Activated T-helper 2 cell treated with anti-CD3 and anti-CD28 coated beads, Interferon-gamma antibody, Interleukin-2, Interleukin-4, amounts not matched to agents 10 μg/mL and 5 μg/mL and 100 μg/mL, durations not matched to agents 14 hours and 24 hours and 36 hours (primary cell): ENCODE measurements around the gene UMAD1. TPM values are rescaled to one million over a fixed set of nuclear protein-coding genes. Genes with fewer than 3 reads are reported as not detected.

Experiments used
- DNase-seq: peaks from one replicate; pipeline ENCODE4 v3.0.0; 2021; ENCODE audit warnings: low spot score
- H3K27ac Mint-ChIP-seq: one replicate; pipeline ENCODE4 v1.8.0; 2021; ENCODE audit warnings: mixed read lengths
- H3K27me3 Mint-ChIP-seq: one replicate; pipeline ENCODE4 v1.8.0; 2021; ENCODE audit warnings: low read depth, mixed read lengths
- H3K36me3 Mint-ChIP-seq: one replicate; pipeline ENCODE4 v1.8.0; 2021; ENCODE audit warnings: low read depth, mixed read lengths
- H3K4me1 Mint-ChIP-seq: one replicate; pipeline ENCODE4 v1.8.0; 2021; ENCODE audit warnings: low read depth, mixed read lengths
- H3K4me3 Mint-ChIP-seq: one replicate; pipeline ENCODE4 v1.8.0; 2021; ENCODE audit warnings: low read depth, mild to moderate bottlenecking, moderate library complexity, mixed read lengths
- H3K9me3 Mint-ChIP-seq: one replicate; pipeline ENCODE4 v1.8.0; 2021; ENCODE audit warnings: mixed read lengths
- intact Hi-C: fragments of 100-400 bp; cut with micrococcal nuclease; formaldehyde crosslinking; loops from one replicate; pipeline ENCODE4 v1.15.1; 2023
- total RNA-seq: library from RNA; stranded (reverse); gene quantifications from 2 replicates; pipeline ENCODE4 v1.2.3, GENCODE V29; 2022

Gene UMAD1
- total RNA-seq, 1 donor from 2014 or later: 16.0 TPM

DNA sequence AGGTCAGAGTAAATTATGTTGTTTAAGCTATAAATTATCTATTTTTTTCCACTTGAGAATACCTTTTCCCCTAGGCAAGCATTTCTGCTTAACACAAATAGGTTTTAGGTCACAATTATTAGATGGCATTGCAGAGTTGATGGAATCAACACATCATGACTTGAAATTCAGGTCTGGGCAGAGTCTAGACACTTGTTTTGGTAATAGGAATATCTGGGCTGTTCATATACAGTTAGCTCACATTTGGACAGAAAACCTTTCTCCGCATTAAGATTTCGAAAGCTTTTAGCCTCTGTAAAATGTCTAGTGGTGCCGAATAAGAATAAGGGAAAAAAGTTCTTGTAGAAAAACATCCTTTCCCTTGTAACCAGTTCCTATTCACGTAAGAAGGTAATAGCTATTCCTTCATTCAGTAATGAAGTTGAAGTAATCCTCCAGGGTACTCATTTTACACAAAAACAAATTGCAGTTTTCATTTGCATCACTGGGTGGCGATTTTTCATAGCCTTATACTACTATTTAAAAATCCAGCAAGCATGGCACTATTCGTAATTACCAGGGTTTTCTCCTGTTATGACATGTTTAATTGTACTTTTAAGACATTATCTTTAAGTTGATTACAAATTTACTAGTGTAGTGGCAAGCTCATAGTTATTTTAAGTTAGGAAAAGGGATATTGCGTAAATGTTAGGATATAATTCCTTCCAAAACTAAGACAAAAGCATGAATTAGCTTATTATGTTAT is 40.8 kb downstream of the UMAD1 start:
- Mint-ChIP-seq H3K27me3 (no peaks in the 10 kb centered on the region), H3K9me3 (peaks cover 7% of the 10 kb centered on the region), H3K4me1 (peaks cover 16% of the 10 kb centered on the region), H3K36me3 (peaks cover 8% of the 10 kb centered on the region), H3K4me3 (no peak overlapping the region), H3K27ac (peak overlapping the region; percentile 36)
- no peak for DNase-seq
- intact Hi-C loops: loop anchor here (1.0 to 5.0 kb wide), 7 partner anchors 80 to 619 kb away; no protein-coding TSS in a partner anchor

DNA sequence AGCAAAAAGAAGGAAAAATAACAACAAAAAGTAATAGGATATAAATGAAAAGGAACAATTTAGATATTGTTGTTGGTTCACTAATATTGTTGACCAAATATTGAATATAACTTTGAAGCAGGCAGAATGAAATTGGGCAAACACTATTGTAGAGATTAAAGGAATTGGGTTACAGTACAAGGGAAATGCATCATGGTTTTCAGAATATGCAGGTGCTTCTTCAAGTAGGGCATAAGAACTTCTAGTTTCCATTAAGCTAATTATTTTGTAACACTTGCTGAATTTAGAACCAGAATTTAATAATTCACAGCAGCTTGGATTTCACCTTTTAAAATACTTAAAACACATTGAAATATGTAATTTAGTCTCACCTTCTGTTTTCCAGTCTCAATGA is 41.4 kb downstream of the UMAD1 start:
- H3K27me3 Mint-ChIP-seq: no peaks in the 10 kb centered on the region
- peaks cover 16% of the 10 kb centered on the region for H3K4me1 Mint-ChIP-seq
- H3K9me3 Mint-ChIP-seq: peaks cover 7% of the 10 kb centered on the region
- H3K36me3 Mint-ChIP-seq: peaks cover 8% of the 10 kb centered on the region
- H3K27ac Mint-ChIP-seq: no peak overlapping the region
- no peak overlapping the region for H3K4me3 Mint-ChIP-seq
- intact Hi-C loops: loop anchor here (1.0 to 5.0 kb wide), 7 partner anchors 79 to 620 kb away; no protein-coding TSS in a partner anchor
- no peak for DNase-seq

DNA sequence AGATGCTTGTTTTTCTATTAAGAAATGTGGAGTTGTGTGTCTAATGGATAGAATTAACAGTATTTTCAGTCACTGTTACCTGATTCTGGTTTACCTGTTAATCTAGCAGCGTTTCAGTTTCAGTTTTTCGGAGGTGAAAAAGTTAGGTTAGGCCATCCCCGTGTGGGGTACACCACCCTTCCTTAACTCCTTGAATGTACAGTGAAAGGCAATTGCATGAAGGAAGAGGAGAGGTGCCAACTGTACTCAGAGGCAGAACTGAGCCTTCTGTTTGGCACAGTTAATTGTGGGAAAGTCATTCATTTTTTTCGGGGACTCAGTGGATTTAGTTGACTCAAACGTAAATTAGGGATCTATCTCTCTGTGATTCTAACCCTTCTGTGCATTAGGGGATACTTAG is 42.3 kb downstream of the UMAD1 start:
- H3K9me3 Mint-ChIP-seq: peaks cover 2% of the 10 kb centered on the region
- intact Hi-C loops: loop anchor here (5.0 kb wide), 3 partner anchors 289 to 621 kb away; no protein-coding TSS in a partner anchor
- no peak overlapping the region for H3K4me3 Mint-ChIP-seq
- H3K4me1 Mint-ChIP-seq: peaks cover 16% of the 10 kb centered on the region
- H3K27me3 Mint-ChIP-seq: no peaks in the 10 kb centered on the region
- H3K36me3 Mint-ChIP-seq: peaks cover 3% of the 10 kb centered on the region
- DNase-seq: no peak
- no peak overlapping the region for H3K27ac Mint-ChIP-seq

DNA sequence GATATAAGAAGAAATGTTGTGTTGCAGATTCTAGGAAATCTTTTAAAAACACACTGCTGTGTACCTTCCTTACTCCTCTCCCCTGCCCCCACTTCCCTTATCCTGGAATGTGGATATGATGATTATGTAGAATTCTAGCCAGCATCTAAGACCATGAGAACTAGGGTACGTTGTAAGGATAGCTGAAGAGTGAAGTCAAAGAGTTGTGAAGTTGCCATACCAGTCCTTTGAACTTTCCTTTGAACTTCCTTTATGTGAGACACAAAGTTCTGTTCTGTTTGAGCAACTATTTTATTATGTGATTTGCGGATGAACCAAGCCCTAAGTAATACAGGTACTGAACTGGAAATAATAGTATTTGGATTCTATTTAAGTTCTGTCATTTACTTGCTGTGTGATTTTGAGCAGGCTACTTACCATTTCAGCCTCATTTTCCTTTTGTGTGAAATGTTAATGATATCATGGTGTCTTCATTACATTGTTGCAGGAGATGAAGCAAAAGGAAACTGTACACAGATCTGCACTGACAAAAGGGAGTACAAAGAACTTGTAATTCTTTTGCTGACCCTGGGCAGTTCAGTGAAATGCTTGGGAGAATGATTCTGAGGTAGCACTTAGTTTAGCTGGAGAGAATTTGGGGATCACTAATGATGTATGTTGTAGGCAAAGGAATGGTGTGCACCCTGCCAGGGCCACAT is 46.4 kb downstream of the UMAD1 start:
- Mint-ChIP-seq H3K4me1 (peaks cover 8% of the 10 kb centered on the region), H3K27me3 (no peaks in the 10 kb centered on the region), H3K9me3 (no peaks in the 10 kb centered on the region), H3K36me3 (peaks cover under 1% of the 10 kb centered on the region), H3K27ac (no peak overlapping the region), H3K4me3 (no peak overlapping the region)
- intact Hi-C loops: no loop called here
- DNase-seq: no peak

DNA sequence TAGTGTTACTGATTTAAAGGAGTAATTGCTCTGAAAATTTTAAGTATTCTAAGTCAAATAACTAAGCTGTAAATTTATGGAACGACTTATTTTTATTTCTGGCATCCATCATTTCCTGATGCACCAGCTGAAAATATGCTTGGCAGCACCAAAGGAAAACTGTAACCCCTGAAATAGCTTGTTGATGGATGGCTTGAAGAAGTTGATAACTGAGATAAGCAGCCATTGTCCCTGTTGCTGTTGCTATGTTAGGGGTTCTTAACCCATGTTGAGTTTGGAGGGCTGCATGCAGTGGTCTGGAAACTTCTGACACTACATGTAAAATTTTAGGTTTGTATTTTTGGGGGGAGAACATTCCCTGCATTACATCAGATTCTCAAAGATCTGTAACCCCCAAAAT is 47.2 kb downstream of the UMAD1 start:
- Mint-ChIP-seq H3K9me3 (no peaks in the 10 kb centered on the region), H3K27me3 (no peaks in the 10 kb centered on the region), H3K4me1 (peaks cover 8% of the 10 kb centered on the region), H3K27ac (no peak overlapping the region), H3K4me3 (no peak overlapping the region), H3K36me3 (peaks cover 4% of the 10 kb centered on the region)
- intact Hi-C loops: no loop called here
- no peak for DNase-seq

DNA sequence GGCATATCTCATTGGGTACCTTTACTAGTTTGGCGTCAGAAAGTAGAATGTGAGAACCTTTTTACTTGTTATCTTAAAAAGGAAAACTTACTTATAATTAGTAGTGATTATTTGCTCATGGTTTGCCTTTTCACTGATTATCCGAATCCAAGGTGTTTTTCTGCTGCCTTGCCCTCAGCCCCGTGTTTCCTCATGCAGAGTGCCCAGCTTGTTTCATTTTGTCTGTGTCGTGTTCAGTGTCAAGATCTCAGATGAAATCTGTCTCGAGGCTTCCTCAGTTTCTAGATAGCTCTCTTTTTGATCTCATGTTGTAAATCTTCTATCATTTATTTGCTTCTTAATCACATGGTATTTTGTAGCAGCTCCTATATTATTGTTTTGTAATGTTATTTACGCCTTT is 47.8 kb downstream of the UMAD1 start:
- peaks cover 4% of the 10 kb centered on the region for H3K36me3 Mint-ChIP-seq
- H3K27me3 Mint-ChIP-seq: no peaks in the 10 kb centered on the region
- H3K4me3 Mint-ChIP-seq: no peak overlapping the region
- no peak for DNase-seq
- H3K27ac Mint-ChIP-seq: no peak overlapping the region
- intact Hi-C loops: no loop called here
- no peaks in the 10 kb centered on the region for H3K9me3 Mint-ChIP-seq
- peaks cover 4% of the 10 kb centered on the region for H3K4me1 Mint-ChIP-seq

DNA sequence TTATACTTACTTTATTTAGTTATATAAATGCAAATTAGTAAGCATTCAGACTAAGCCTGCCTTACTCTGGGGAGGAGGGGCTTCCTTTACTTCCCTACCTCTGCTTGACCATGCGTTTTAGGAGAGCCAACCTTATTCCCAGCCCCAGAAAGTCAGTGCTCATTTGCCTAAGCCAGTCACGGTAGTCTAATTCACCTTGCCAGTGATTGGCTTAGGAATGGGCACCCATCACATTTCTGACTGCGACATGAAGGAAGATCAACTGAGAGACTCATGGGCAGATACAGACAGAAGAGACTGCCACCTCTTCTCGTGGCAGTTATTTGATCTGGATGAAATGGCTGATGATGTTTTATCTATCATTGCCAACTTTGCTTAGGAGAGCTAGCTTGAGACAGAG is 48.4 kb downstream of the UMAD1 start:
- H3K27me3 Mint-ChIP-seq: no peaks in the 10 kb centered on the region
- H3K4me1 Mint-ChIP-seq: peaks cover 4% of the 10 kb centered on the region
- H3K36me3 Mint-ChIP-seq: peaks cover 4% of the 10 kb centered on the region
- no peak overlapping the region for H3K27ac Mint-ChIP-seq
- H3K4me3 Mint-ChIP-seq: no peak overlapping the region
- H3K9me3 Mint-ChIP-seq: no peaks in the 10 kb centered on the region
- intact Hi-C loops: no loop called here
- no peak for DNase-seq

DNA sequence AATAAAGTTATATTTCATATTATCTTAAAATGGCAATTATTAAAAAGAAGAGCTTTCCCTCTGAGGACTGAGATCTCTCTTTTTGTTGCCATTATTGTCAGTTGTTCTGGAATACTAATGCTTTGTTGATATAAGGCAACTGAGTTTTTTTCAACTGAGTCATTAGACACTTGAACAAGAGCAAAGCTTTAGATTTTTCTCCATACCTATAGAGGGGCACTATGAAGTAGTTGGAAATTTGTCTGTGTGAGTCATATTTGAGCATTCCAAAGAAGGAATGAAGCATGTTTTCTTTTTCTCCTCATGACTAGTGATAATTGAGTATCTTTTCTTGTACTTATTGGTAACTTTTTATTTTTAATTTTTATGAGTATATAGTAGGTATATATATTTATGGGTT is 53.3 kb downstream of the UMAD1 start:
- H3K4me1 Mint-ChIP-seq: peaks cover 5% of the 10 kb centered on the region
- H3K36me3 Mint-ChIP-seq: peaks cover 15% of the 10 kb centered on the region
- no peak overlapping the region for H3K4me3 Mint-ChIP-seq
- peaks cover 4% of the 10 kb centered on the region for H3K9me3 Mint-ChIP-seq
- H3K27me3 Mint-ChIP-seq: no peaks in the 10 kb centered on the region
- no peak for DNase-seq
- H3K27ac Mint-ChIP-seq: no peak overlapping the region
- intact Hi-C loops: no loop called here

DNA sequence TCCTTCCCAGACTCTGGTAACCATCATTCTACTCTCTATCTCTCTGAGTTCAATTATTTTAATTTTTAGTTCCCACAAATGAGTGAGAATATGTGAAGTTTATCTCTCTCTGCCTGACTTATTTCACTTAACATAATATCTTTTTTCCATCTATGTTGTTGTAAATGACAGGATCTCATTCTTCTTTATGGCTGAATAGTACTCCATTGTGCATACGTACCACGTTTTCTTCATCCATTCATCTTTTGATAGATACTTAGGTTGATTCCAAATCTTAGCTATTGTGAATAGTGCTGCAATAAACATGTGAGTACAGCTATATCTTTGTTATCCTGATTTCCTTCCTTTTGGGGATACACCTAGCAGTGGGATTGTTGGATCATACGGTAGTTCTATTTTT is 54.0 kb downstream of the UMAD1 start:
- peaks cover 5% of the 10 kb centered on the region for H3K4me1 Mint-ChIP-seq
- intact Hi-C loops: no loop called here
- no peak overlapping the region for H3K27ac Mint-ChIP-seq
- H3K36me3 Mint-ChIP-seq: peaks cover 15% of the 10 kb centered on the region
- no peaks in the 10 kb centered on the region for H3K27me3 Mint-ChIP-seq
- peaks cover 4% of the 10 kb centered on the region for H3K9me3 Mint-ChIP-seq
- DNase-seq: no peak
- H3K4me3 Mint-ChIP-seq: no peak overlapping the region

DNA sequence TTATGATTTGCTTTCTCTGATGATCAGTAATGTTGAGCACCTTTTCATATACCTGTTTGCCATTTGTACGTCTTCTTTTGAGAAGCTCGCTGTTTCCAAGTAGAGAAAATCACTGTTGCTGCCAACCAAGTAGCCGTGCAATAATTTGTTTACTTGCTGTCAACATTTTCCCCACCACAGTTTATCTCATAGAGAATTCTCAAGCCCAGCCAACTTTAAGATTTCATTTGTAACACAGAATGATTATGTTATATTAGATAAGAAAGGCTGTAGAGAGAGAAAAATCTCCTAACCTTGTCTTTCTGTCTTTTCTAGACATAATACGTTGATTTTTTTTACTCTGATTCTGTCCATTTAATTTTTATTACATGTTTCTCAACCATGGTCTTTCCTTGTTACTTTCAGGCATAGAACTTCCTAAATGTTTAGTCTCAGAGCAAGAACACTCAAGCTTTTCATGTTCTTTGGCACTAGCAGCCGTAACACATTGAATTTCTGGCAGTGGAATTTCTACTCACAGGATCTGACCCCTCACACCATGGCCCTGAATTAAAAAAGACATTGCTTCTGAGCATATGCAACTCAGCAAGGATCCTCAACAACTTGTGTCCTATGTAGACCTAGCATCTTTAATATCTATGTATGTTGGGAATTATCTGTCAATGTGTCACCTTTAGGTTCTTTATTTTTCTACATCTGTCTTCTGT is 54.7 kb downstream of the UMAD1 start:
- no peak for DNase-seq
- peaks cover 4% of the 10 kb centered on the region for H3K9me3 Mint-ChIP-seq
- H3K27me3 Mint-ChIP-seq: no peaks in the 10 kb centered on the region
- H3K36me3 Mint-ChIP-seq: peaks cover 15% of the 10 kb centered on the region
- intact Hi-C loops: no loop called here
- H3K4me3 Mint-ChIP-seq: no peak overlapping the region
- H3K4me1 Mint-ChIP-seq: peaks cover 6% of the 10 kb centered on the region
- no peak overlapping the region for H3K27ac Mint-ChIP-seq

DNA sequence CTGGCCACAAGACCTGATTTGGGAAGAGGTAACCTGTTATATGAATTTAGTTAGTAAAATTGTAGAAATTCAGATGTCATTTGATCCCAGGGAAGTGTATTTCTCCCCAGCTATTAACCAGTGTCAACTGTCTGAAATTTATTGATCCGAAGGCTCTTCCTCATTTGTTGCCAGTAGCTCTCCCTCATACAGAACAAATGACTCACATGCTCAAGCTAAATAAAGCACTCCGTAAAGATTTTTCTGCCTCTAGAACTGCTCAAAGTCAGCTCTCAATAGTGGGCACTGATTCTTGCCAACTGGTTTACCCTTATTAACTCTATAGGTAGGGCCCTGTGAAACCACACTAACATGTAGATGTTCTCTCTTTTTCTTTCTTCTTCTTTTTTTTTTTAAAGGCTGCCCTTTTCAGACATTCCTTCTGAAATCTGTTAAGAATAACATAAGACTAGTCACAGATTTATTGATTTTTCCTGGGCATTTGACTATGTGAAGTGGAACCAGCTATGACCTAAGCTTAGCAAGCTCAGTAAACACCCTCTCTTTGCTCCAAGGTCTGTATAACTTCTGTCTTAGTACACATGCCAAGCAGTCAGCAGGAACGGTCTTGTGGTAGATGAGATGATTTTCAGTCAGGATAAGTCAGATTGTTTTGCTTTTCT is 56.0 kb downstream of the UMAD1 start:
- Mint-ChIP-seq H3K36me3 (peaks cover 15% of the 10 kb centered on the region), H3K4me3 (no peak overlapping the region), H3K27ac (no peak overlapping the region), H3K4me1 (peaks cover 8% of the 10 kb centered on the region), H3K9me3 (peaks cover 4% of the 10 kb centered on the region), H3K27me3 (no peaks in the 10 kb centered on the region)
- no peak for DNase-seq
- intact Hi-C loops: no loop called here

DNA sequence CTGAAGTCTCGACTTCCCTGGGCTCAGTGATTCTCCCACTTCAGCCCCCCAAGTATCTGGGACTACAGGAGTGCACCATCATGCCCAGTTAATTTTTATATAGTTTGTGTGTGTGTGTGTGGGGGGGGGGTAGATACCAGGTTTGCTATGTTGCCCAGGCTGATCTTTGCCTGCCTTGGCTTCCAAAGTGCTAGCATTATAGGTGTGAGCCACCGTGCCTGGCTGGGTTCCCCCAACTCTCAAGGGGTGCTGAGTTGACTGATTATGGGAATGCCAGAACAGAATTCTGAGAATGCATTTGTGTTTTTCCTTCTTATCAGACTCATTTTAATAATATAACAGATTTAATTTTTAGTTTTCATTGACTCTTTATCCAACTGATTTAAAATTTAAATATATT is 58.4 kb downstream of the UMAD1 start:
- intact Hi-C loops: no loop called here
- no peak overlapping the region for H3K27ac Mint-ChIP-seq
- peaks cover 11% of the 10 kb centered on the region for H3K4me1 Mint-ChIP-seq
- H3K9me3 Mint-ChIP-seq: peaks cover 4% of the 10 kb centered on the region
- no peaks in the 10 kb centered on the region for H3K27me3 Mint-ChIP-seq
- H3K4me3 Mint-ChIP-seq: no peak overlapping the region
- peaks cover 11% of the 10 kb centered on the region for H3K36me3 Mint-ChIP-seq
- no peak for DNase-seq
